Prostate gland (tissue), 2 donors: ENCODE data around the gene CHCHD4. TPM values are rescaled to one million over a fixed set of nuclear protein-coding genes. Genes with fewer than 3 reads are reported as not detected.

Source experiments
- DNase-seq: peaks from one replicate; pipeline ENCODE4 v3.0.0-alpha.2; 2019; ENCODE audit warnings: low spot score
- H3K27ac ChIP-seq, 2 donors: fragments of 200-600 bp; sonication (generic); 2 replicates each; pipeline ENCODE4 v1.5.1; 2017 to 2019
- H3K27me3 ChIP-seq: fragments of 200-600 bp; sonication (generic); replicated peaks from 2 replicates; pipeline ENCODE4 v1.5.1; 2019; ENCODE audit not compliant: insufficient read depth
- H3K36me3 ChIP-seq, 2 donors: fragments of 200-600 bp; sonication (generic); 1 replicate in 1 of 2; 2 replicates in 1 of 2; pipeline versions ENCODE4 v1.5.1 to v1.8.1; 2017 to 2019
- H3K4me1 ChIP-seq: fragments of 200-600 bp; sonication (generic); replicated peaks from 2 replicates; pipeline ENCODE4 v1.5.1; 2019
- H3K4me3 ChIP-seq, 2 donors: fragments of 200-600 bp; sonication (generic); 2 replicates each; pipeline ENCODE4 v1.5.1; 2017 to 2019
- H3K9me3 ChIP-seq: fragments of 200-600 bp; sonication (generic); 2 replicates; pipeline ENCODE4 v1.5.1; 2017
- POLR2A ChIP-seq: fragments of 450-650 bp; IDR thresholded peaks from one replicate; pipeline ENCODE4 v1.6.1; 2016; ENCODE audit warnings: antibody characterized with exemption, mild to moderate bottlenecking
- POLR2AphosphoS5 ChIP-seq: sonication (generic); formaldehyde crosslinking; IDR thresholded peaks from one replicate; pipeline ENCODE4 v1.6.1; 2017; ENCODE audit warnings: antibody characterized with exemption
- WGBS: methylation state at CpG from one replicate; pipeline ENCODE4 v1.1.5; 2018; 5-methylcytosine and 5-hydroxymethylcytosine counted together
- intact Hi-C: fragments of 100-400 bp; cut with DNase I; formaldehyde crosslinking; loops from one replicate; pipeline ENCODE4 v1.14.2; 2022
- total RNA-seq, 2 donors: library from RNA; depleted of rRNA; stranded (reverse); fragments of >200 nt; gene quantifications; one replicate each; pipeline ENCODE4 v1.1.0, GENCODE V29; 2016
- TF ChIP-seq, protein P1 (sequence below), 4 experiments: fragments of 200-600 bp in 2 of 4; fragments of 450-650 bp in 2 of 4; sonication (generic) in 2 of 4; IDR thresholded peaks; 1 replicate in 3 of 4; 2 replicates in 1 of 4; pipeline ENCODE4 v1.5.1; 2016 to 2019; ENCODE audit warnings: antibody characterized with exemption in 4 of 4, mild to moderate bottlenecking in 2 of 4, moderate library complexity in 2 of 4

CHCHD4 gene
- total RNA-seq, 2 donors from 2014 or later = 12.1 to 14.8 TPM

DNA sequence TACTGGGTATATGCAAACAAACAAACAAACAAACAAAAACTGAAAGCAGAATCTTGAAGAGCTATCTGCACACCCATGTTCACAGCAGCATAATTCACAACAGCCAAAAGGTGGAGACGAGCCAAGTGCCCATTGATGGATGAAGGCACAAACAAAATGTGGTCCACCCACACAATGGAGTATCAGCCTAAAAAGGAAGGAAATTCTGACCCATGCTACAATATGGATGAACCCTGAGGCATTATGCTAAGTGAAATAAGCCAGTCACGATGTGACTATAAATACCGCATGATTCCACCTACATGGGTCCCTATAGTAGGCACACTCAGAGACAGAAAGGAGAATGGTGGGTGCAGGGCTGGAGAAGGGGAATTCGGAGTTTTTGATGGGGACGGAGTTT is 29.6 kb upstream of the CHCHD4 start:
- peaks cover 12 to 20% of the 10 kb centered on the region in 2 donors for H3K36me3 ChIP-seq

DNA sequence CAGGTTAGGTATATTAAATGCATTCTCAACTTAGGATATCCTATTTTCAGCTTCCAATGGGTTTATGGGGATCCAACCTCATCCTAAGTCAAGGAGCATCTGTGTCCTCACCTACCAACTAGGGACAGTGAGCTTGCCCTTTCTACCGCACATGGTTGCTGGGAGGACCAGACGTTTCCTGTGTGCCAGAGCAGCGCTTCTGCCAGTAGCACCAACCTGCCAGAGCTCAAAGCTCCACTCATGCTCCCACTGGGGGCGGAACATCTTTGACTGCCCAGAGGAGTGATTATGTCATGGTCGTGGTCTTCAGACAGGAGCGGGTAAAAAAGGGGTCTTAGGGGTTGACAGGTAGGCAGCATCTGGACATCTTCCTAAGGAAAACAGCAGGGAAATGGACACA is 29.0 kb upstream of the CHCHD4 start:
- intact Hi-C loops = no loop called here
- H3K27ac ChIP-seq = no peak overlapping the region
- H3K36me3 ChIP-seq = peaks cover 12 to 18% of the 10 kb centered on the region in 2 donors
- no peak overlapping the region for H3K4me3 ChIP-seq
- TF ChIP-seq POLR2AphosphoS5 = no peak
- no peak for TF ChIP-seq POLR2A
- TF ChIP-seq, protein P1, sequence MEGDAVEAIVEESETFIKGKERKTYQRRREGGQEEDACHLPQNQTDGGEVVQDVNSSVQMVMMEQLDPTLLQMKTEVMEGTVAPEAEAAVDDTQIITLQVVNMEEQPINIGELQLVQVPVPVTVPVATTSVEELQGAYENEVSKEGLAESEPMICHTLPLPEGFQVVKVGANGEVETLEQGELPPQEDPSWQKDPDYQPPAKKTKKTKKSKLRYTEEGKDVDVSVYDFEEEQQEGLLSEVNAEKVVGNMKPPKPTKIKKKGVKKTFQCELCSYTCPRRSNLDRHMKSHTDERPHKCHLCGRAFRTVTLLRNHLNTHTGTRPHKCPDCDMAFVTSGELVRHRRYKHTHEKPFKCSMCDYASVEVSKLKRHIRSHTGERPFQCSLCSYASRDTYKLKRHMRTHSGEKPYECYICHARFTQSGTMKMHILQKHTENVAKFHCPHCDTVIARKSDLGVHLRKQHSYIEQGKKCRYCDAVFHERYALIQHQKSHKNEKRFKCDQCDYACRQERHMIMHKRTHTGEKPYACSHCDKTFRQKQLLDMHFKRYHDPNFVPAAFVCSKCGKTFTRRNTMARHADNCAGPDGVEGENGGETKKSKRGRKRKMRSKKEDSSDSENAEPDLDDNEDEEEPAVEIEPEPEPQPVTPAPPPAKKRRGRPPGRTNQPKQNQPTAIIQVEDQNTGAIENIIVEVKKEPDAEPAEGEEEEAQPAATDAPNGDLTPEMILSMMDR (IDR thresholded peaks at IDR 0.05) = no peak
- H3K4me1 ChIP-seq = no peaks in the 10 kb centered on the region
- H3K27me3 ChIP-seq = no peaks in the 10 kb centered on the region
- no peaks in the 10 kb centered on the region for H3K9me3 ChIP-seq
- no peak for DNase-seq
- WGBS = 91% methylated on average over 5 of the region's 6 CpGs

More for the DNA sequence above, 29.6 kb upstream of the CHCHD4 start:
- Histone ChIP-seq H3K27me3 (no peaks in the 10 kb centered on the region), H3K27ac (no peak overlapping the region), H3K4me1 (no peaks in the 10 kb centered on the region), H3K4me3 (no peak overlapping the region), H3K9me3 (no peaks in the 10 kb centered on the region)
- WGBS = 94% methylated on average over 5 of the region's 5 CpGs
- DNase-seq = no peak
- TF ChIP-seq POLR2AphosphoS5 = no peak
- no peak for TF ChIP-seq POLR2A
- TF ChIP-seq, protein P1 (IDR thresholded peaks at IDR 0.05) = no peak
- intact Hi-C loops = no loop called here

DNA sequence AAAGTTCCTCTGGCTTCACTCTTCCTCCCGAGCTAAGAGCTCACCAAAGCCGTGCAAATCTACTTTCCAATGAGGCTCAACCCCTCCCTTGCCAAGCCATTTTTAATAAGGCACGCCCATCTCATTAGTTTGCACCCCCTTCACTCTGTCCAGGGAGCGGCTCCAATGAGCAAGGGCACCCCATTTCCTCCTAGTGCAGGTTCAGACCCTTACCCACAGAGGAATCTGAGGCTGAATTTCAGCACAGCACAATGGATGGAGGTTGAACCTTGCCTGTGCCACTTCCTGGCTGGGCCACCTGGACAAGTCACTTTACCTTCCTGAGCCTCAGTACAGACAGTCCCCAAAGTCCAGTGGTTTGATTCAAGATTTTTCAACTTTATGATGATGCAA is 28.3 kb upstream of the CHCHD4 start:
- no peak for DNase-seq
- intact Hi-C loops = no loop called here
- H3K27ac ChIP-seq = no peak overlapping the region
- peaks cover 7 to 12% of the 10 kb centered on the region in 2 donors for H3K36me3 ChIP-seq
- WGBS = 85% methylated on average over 4 of the region's 4 CpGs
- no peaks in the 10 kb centered on the region for H3K9me3 ChIP-seq
- no peak overlapping the region for H3K4me3 ChIP-seq
- H3K4me1 ChIP-seq = no peaks in the 10 kb centered on the region
- TF ChIP-seq POLR2A = no peak
- TF ChIP-seq, protein P1 (IDR thresholded peaks at IDR 0.05) = no peak
- no peak for TF ChIP-seq POLR2AphosphoS5
- no peaks in the 10 kb centered on the region for H3K27me3 ChIP-seq

DNA sequence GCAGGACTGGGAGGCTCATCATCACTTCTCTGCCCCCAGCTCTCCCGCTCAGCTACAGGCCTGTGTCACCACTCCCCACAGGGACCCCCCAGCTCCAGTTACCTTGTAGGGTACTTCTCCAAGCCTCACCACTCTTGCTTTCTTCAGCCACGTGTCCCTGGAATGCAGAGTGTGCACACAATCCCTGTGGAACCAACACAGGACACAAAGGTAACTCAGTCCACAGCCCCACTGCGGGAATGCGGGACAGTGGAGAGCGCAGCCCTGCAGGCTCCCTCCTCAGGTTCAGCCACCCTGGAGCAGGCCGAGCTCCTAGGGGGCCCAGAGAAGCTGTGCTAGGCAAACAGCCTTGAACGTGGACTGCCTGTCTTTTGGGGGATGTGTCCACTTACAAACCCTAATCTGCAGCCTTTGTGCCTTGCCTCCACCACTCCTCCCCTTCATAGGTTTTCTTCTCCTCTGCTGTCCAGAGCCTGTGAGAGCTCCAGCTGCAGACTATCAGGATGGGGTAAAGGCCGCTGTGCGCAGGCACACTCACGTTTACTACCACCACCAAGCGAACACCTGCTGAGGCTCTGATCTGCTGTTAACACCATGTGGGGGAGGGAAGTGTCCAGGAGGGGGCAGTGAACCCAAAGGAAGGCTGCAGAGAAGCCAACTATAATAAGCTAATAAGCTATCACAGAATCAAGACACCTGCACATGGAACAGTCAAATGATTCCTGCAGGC is 27.7 kb upstream of the CHCHD4 start:
- Histone ChIP-seq H3K27me3 (no peaks in the 10 kb centered on the region), H3K27ac (no peak overlapping the region), H3K4me3 (no peak overlapping the region), H3K36me3 (peaks cover 6 to 12% of the 10 kb centered on the region in 2 donors), H3K4me1 (no peaks in the 10 kb centered on the region), H3K9me3 (no peaks in the 10 kb centered on the region)
- 87% methylated on average over 11 of the region's 11 CpGs for WGBS
- no peak for DNase-seq
- intact Hi-C loops = no loop called here
- TF ChIP-seq, protein P1 (IDR thresholded peaks at IDR 0.05) = no peak
- TF ChIP-seq POLR2A = no peak
- TF ChIP-seq POLR2AphosphoS5 = no peak

DNA sequence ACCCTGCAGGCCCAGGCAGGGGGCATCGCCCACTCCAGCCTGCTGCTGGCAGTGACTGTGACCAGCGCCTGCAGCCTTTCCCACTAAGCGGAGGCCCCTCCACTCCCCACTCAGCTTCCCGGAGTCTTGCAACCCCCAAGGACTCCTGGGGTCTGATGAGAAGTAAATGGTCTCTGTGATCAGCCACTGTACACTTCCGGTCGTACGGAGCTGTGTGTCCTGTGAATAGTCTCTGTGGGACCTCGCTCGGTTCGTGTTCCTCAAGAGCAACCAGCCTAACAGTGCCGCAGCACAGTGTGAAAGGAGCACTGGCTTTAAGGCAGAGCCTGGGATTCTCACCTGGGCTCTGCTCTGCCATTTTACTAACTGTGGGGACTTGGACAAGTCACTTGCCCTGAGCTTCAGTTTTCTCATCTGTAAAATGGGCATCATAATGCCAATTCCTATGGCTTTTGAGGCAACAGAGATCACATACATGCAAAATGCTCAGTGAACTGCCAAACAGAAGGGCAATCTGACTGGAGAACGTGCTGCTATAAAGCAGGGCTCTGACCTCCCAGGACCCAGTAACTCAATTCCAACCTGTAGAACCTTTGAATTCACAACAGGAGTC is 26.9 kb upstream of the CHCHD4 start:
- WGBS = 87% methylated on average over 12 of the region's 12 CpGs
- H3K9me3 ChIP-seq = no peaks in the 10 kb centered on the region
- no peaks in the 10 kb centered on the region for H3K4me1 ChIP-seq
- TF ChIP-seq, protein P1 (IDR thresholded peaks at IDR 0.05) = no peak
- no peak for TF ChIP-seq POLR2A
- DNase-seq = no peak
- no peak overlapping the region for H3K4me3 ChIP-seq
- intact Hi-C loops = no loop called here
- H3K27me3 ChIP-seq = no peaks in the 10 kb centered on the region
- H3K36me3 ChIP-seq = peaks cover 6 to 9% of the 10 kb centered on the region in 2 donors
- H3K27ac ChIP-seq = no peak overlapping the region
